ENCODE results near the gene MILR1.
A peak's percentile ranks its signal among the peaks of the same experiment; 100 is the strongest.

- TF ChIP-seq CTCF (IDR thresholded peaks at IDR 0.05) (no peak), POLR2A (IDR thresholded peaks at IDR 0.05) (peak in 3 of 4 donors; percentile 53 to 99 (median 96))
Measured at GRCh38 chr17:64506201-64506575, 57.3 kb downstream of the MILR1 start, which contains the start of gene DDX5.
